Measurements from ENCODE around the gene MAGT1. TPM values are rescaled to one million over a fixed set of nuclear protein-coding genes. Genes with fewer than 3 reads are reported as not detected.
"Not testable (repeated sequence)": the region's sequence is repeated elsewhere in the genome, so short reads cannot be mapped to it uniquely, and the experiment has no call there.

MAGT1 gene
- total RNA-seq, 2 experiments from 2014 or later: 29.9 to 31.0 TPM

GRCh38 chrX:77922787-77923186 is 27.6 kb upstream of the MAGT1 start:
- Mint-ChIP-seq H3K4me1 (ENCODE audit: low read depth) (peaks cover 38% of the 10 kb centered on the region), H3K9me3 (no peaks in the 10 kb centered on the region), H3K36me3 (ENCODE audit: low read depth) (peaks cover 16% of the 10 kb centered on the region), H3K4me3 (no peak overlapping the region), H3K27ac (no peak overlapping the region), H3K27me3 (no peaks in the 10 kb centered on the region)
- Histone ChIP-seq H3K27me3 (ENCODE audit: control insufficient read depth in 1 of 2, insufficient read depth in 2 of 2, low read length in 2 of 2) (no peaks in the 10 kb centered on the region), H3K4me1 (ENCODE audit: insufficient read depth, low read length) (peaks cover 4% of the 10 kb centered on the region), H3K27ac (ENCODE audit: low read depth in 1 of 2, low read length in 2 of 2) (no peak overlapping the region), H3K4me3 (ENCODE audit: low read length) (no peak overlapping the region), H3K9me3 (ENCODE audit: control insufficient read depth in 1 of 2, insufficient read depth in 1 of 2, low read length in 2 of 2) (no peaks in the 10 kb centered on the region), H3K36me3 (ENCODE audit: insufficient read depth, low read length) (no peaks in the 10 kb centered on the region)
- POLR2A ChIA-PET: no interaction called here
- DNase-seq: no peak
- CTCF ChIA-PET: no interaction called here
- intact Hi-C loops (cut with DNase I, micrococcal nuclease): no loop called here
- ATAC-seq (ENCODE audit: poor library complexity): no peak
- TF ChIP-seq CTCF (IDR thresholded peaks at IDR 0.05): no peak

- DNase-seq; H3K27ac Mint-ChIP-seq; H3K4me3 Mint-ChIP-seq; H3K27me3 ChIP-seq (ENCODE audit: control insufficient read depth in 1 of 2, insufficient read depth in 2 of 2, low read length in 2 of 2); H3K27ac ChIP-seq (ENCODE audit: low read depth in 1 of 2, low read length in 2 of 2); ATAC-seq (ENCODE audit: poor library complexity); H3K27me3 Mint-ChIP-seq; H3K9me3 ChIP-seq (ENCODE audit: control insufficient read depth in 1 of 2, insufficient read depth in 1 of 2, low read length in 2 of 2); H3K4me3 ChIP-seq (ENCODE audit: low read length); H3K4me1 ChIP-seq (ENCODE audit: insufficient read depth, low read length); H3K9me3 Mint-ChIP-seq; H3K36me3 ChIP-seq (ENCODE audit: insufficient read depth, low read length); CTCF ChIA-PET: not testable (repeated sequence)
- POLR2A ChIA-PET: interaction anchor here (1.0 kb wide), 1 partner anchor 9 kb away, joined by 3 read pairs; the partner anchor contains the start of gene ATP7A
- peaks cover 16% of the 10 kb centered on the region for H3K36me3 Mint-ChIP-seq (ENCODE audit: low read depth)
- peaks cover 54% of the 10 kb centered on the region for H3K4me1 Mint-ChIP-seq (ENCODE audit: low read depth)
- intact Hi-C loops (cut with DNase I, micrococcal nuclease): loop anchor here in 1 of 2 experiments (10.0 kb wide), 1 partner anchor 45 kb away; the partner anchor contains the start of gene PGAM4
These were observed 24.1 kb upstream of the MAGT1 start for GRCh38 chrX:77919370-77919769.

- CTCF ChIA-PET: no interaction called here
- POLR2A ChIA-PET: interaction anchor here (0.8 to 1.5 kb wide), 2 partner anchors 19 to 142 kb away, joined by 3 to 8 read pairs; partner anchors contain the start of gene COX7B
- Histone ChIP-seq H3K4me3 (ENCODE audit: low read length) (no peak overlapping the region), H3K9me3 (ENCODE audit: control insufficient read depth in 1 of 2, insufficient read depth in 1 of 2, low read length in 2 of 2) (no peaks in the 10 kb centered on the region), H3K4me1 (ENCODE audit: insufficient read depth, low read length) (peaks cover 4% of the 10 kb centered on the region), H3K36me3 (ENCODE audit: insufficient read depth, low read length) (no peaks in the 10 kb centered on the region), H3K27me3 (ENCODE audit: control insufficient read depth in 1 of 2, insufficient read depth in 2 of 2, low read length in 2 of 2) (no peaks in the 10 kb centered on the region), H3K27ac (ENCODE audit: low read depth in 1 of 2, low read length in 2 of 2) (no peak overlapping the region)
- no peak overlapping the region for H3K4me3 Mint-ChIP-seq
- ATAC-seq (ENCODE audit: poor library complexity): no peak
- H3K9me3 Mint-ChIP-seq: no peaks in the 10 kb centered on the region
- peaks cover 53% of the 10 kb centered on the region for H3K4me1 Mint-ChIP-seq (ENCODE audit: low read depth)
- no peak for TF ChIP-seq CTCF (IDR thresholded peaks at IDR 0.05)
- intact Hi-C loops (cut with DNase I, micrococcal nuclease): loop anchor here in 1 of 2 experiments (10.0 kb wide), 1 partner anchor 46 kb away; the partner anchor contains the start of gene PGAM4
- H3K27ac Mint-ChIP-seq: no peak overlapping the region
- H3K36me3 Mint-ChIP-seq (ENCODE audit: low read depth): peaks cover 15% of the 10 kb centered on the region
- DNase-seq: no peak
- no peaks in the 10 kb centered on the region for H3K27me3 Mint-ChIP-seq
These were observed 23.3 kb upstream of the MAGT1 start for GRCh38 chrX:77918568-77918967.

Data from CD4-positive, alpha-beta T cell (primary cell).